Stimulated activated memory B cell treated with anti-CD40 and anti-IgM and Interleukin-4, amounts not matched to agents 10 μg/mL and 1 μg/mL and 100 μg/mL, for 72 hours (primary cell): ENCODE measurements around the gene TMEM176A.

Experiments used
- ATAC-seq: fragments of 150-1000 bp; cut with Tn5 transposase; 2 replicates; pipeline ENCODE4 v1.10.0; 2021
- H3K27ac Mint-ChIP-seq: one replicate; pipeline ENCODE4 v1.8.0; 2022; ENCODE audit warnings: mild to moderate bottlenecking, mixed read lengths
- H3K27me3 Mint-ChIP-seq: one replicate; pipeline ENCODE4 v1.8.0; 2022; ENCODE audit warnings: mixed read lengths
- H3K36me3 Mint-ChIP-seq: one replicate; pipeline ENCODE4 v1.8.0; 2022; ENCODE audit warnings: mixed read lengths
- H3K4me1 Mint-ChIP-seq: one replicate; pipeline ENCODE4 v1.8.0; 2022; ENCODE audit warnings: mixed read lengths
- H3K4me3 Mint-ChIP-seq: one replicate; pipeline ENCODE4 v1.8.0; 2022; ENCODE audit warnings: mild to moderate bottlenecking, moderate library complexity, mixed read lengths
- H3K9me3 Mint-ChIP-seq: one replicate; pipeline ENCODE4 v1.8.0; 2022; ENCODE audit warnings: mixed read lengths

TMEM176A gene

GRCh38 chr7:150848111-150848510, 47.5 kb downstream of the TMEM176A start:
- H3K36me3 Mint-ChIP-seq = no peaks in the 10 kb centered on the region
- no peaks in the 10 kb centered on the region for H3K4me1 Mint-ChIP-seq
- H3K4me3 Mint-ChIP-seq = no peak overlapping the region
- ATAC-seq = no peak
- no peaks in the 10 kb centered on the region for H3K9me3 Mint-ChIP-seq
- H3K27ac Mint-ChIP-seq = no peak overlapping the region
- peaks cover 37% of the 10 kb centered on the region for H3K27me3 Mint-ChIP-seq

GRCh38 chr7:150848561-150849115, 48.1 kb downstream of the TMEM176A start:
- no peak overlapping the region for H3K27ac Mint-ChIP-seq
- no peaks in the 10 kb centered on the region for H3K4me1 Mint-ChIP-seq
- H3K36me3 Mint-ChIP-seq = no peaks in the 10 kb centered on the region
- H3K4me3 Mint-ChIP-seq = no peak overlapping the region
- peaks cover 37% of the 10 kb centered on the region for H3K27me3 Mint-ChIP-seq
- ATAC-seq = no peak
- H3K9me3 Mint-ChIP-seq = no peaks in the 10 kb centered on the region

GRCh38 chr7:150849204-150849775, 48.7 kb downstream of the TMEM176A start:
- Mint-ChIP-seq H3K4me1 (no peaks in the 10 kb centered on the region), H3K27ac (no peak overlapping the region), H3K36me3 (no peaks in the 10 kb centered on the region), H3K9me3 (no peaks in the 10 kb centered on the region), H3K4me3 (no peak overlapping the region), H3K27me3 (peaks cover 42% of the 10 kb centered on the region)
- ATAC-seq = no peak

- H3K4me1 Mint-ChIP-seq = no peaks in the 10 kb centered on the region
- peaks cover 48% of the 10 kb centered on the region for H3K27me3 Mint-ChIP-seq
Measured at GRCh38 chr7:150850273-150850672, 49.7 kb downstream of the TMEM176A start.

GRCh38 chr7:150851492-150852370, 51.2 kb downstream of the TMEM176A start:
- Mint-ChIP-seq H3K36me3 (no peaks in the 10 kb centered on the region), H3K27ac (no peak overlapping the region), H3K4me3 (no peak overlapping the region), H3K27me3 (peaks cover 63% of the 10 kb centered on the region), H3K4me1 (no peaks in the 10 kb centered on the region), H3K9me3 (no peaks in the 10 kb centered on the region)
- ATAC-seq = no peak

More at GRCh38 chr7:150850273-150850672, 49.7 kb downstream of the TMEM176A start:
- Mint-ChIP-seq H3K36me3 (no peaks in the 10 kb centered on the region), H3K4me3 (no peak overlapping the region), H3K9me3 (no peaks in the 10 kb centered on the region), H3K27ac (no peak overlapping the region)
- no peak for ATAC-seq

- H3K9me3 Mint-ChIP-seq = no peaks in the 10 kb centered on the region
- H3K36me3 Mint-ChIP-seq = no peaks in the 10 kb centered on the region
- ATAC-seq = no peak
- no peak within 1 kb of the TSS for H3K27ac Mint-ChIP-seq
- no peak within 1 kb of the TSS for H3K4me3 Mint-ChIP-seq
- no peaks in the 10 kb centered on the region for H3K4me1 Mint-ChIP-seq
- H3K27me3 Mint-ChIP-seq = peaks cover 70% of the 10 kb centered on the region
Measured at GRCh38 chr7:150852371-150852905, 51.9 kb downstream of the TMEM176A start, which contains the start of gene AOC1. AOC1 (plus strand) TSS chr7:150852517; CDS start chr7:150856471, 3,954 bp downstream.

GRCh38 chr7:150854066-150855000, 53.8 kb downstream of the TMEM176A start:
- no peaks in the 10 kb centered on the region for H3K4me1 Mint-ChIP-seq
- peaks cover 78% of the 10 kb centered on the region for H3K27me3 Mint-ChIP-seq
- H3K36me3 Mint-ChIP-seq = no peaks in the 10 kb centered on the region
- H3K27ac Mint-ChIP-seq = no peak overlapping the region
- H3K4me3 Mint-ChIP-seq = no peak overlapping the region
- no peaks in the 10 kb centered on the region for H3K9me3 Mint-ChIP-seq
- no peak for ATAC-seq
